Suprapubic skin (tissue), 3 donors: ENCODE measurements around the gene ADORA1.

ENCODE experiments used
- EP300 ChIP-seq: sonication (generic); formaldehyde crosslinking; IDR thresholded peaks from one replicate; pipeline ENCODE4 v1.6.1; 2017; ENCODE audit warnings: antibody characterized with exemption
- POLR2A ChIP-seq, 2 donors: fragments of 450-650 bp; IDR thresholded peaks; one replicate each; pipeline ENCODE4 v1.6.1; 2017; ENCODE audit warnings: antibody characterized with exemption in 2 of 2, mild to moderate bottlenecking in 2 of 2, moderate library complexity in 2 of 2
- TF ChIP-seq, protein P1 (sequence below), 2 donors: fragments of 200-600 bp in 1 of 2; fragments of 450-650 bp in 1 of 2; sonication (generic) in 1 of 2; IDR thresholded peaks; one replicate each; pipeline ENCODE4 v1.5.1; 2016 to 2019; ENCODE audit warnings: antibody characterized with exemption in 2 of 2, mild to moderate bottlenecking in 1 of 2, moderate library complexity in 1 of 2

DNA sequence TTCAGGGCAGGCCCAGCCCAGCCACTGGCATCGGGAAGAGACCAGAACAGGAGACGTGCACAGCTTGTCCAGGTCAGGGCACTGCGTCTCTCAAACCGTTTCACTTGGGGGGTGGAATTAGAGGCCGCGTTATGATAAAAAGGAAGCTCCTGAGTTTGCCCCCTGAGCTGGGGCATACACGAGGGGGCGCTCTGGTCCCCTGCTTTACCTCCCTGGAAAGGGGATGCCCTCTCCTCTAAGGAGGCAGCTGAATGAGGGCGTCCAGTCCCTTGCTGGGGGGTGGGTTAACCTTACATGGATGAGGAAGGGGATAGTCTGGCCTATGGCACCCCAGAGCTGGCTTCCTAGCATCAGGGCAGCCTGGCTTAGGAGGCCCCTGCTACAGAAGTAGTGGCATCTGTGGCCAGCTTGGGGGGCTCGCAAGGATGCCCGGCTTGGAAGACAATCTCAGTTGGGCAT, 44.0 kb upstream of the ADORA1 start:
- TF ChIP-seq, protein P1, sequence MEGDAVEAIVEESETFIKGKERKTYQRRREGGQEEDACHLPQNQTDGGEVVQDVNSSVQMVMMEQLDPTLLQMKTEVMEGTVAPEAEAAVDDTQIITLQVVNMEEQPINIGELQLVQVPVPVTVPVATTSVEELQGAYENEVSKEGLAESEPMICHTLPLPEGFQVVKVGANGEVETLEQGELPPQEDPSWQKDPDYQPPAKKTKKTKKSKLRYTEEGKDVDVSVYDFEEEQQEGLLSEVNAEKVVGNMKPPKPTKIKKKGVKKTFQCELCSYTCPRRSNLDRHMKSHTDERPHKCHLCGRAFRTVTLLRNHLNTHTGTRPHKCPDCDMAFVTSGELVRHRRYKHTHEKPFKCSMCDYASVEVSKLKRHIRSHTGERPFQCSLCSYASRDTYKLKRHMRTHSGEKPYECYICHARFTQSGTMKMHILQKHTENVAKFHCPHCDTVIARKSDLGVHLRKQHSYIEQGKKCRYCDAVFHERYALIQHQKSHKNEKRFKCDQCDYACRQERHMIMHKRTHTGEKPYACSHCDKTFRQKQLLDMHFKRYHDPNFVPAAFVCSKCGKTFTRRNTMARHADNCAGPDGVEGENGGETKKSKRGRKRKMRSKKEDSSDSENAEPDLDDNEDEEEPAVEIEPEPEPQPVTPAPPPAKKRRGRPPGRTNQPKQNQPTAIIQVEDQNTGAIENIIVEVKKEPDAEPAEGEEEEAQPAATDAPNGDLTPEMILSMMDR (IDR thresholded peaks at IDR 0.05) = no peak
- TF ChIP-seq POLR2A (IDR thresholded peaks at IDR 0.05) (no peak), EP300 (no peak)
